Prostate gland (tissue), 2 donors: ENCODE data around the gene CAPN15. TPM values are rescaled to one million over a fixed set of nuclear protein-coding genes. Genes with fewer than 3 reads are reported as not detected.

ENCODE experiments used
- DNase-seq: peaks from one replicate; pipeline ENCODE4 v3.0.0-alpha.2; 2019; ENCODE audit warnings: low spot score
- H3K27ac ChIP-seq, 2 donors: fragments of 200-600 bp; sonication (generic); 2 replicates each; pipeline ENCODE4 v1.5.1; 2017 to 2019
- H3K27me3 ChIP-seq: fragments of 200-600 bp; sonication (generic); replicated peaks from 2 replicates; pipeline ENCODE4 v1.5.1; 2019; ENCODE audit not compliant: insufficient read depth
- H3K36me3 ChIP-seq, 2 donors: fragments of 200-600 bp; sonication (generic); 1 replicate in 1 of 2; 2 replicates in 1 of 2; pipeline versions ENCODE4 v1.5.1 to v1.8.1; 2017 to 2019
- H3K4me1 ChIP-seq: fragments of 200-600 bp; sonication (generic); replicated peaks from 2 replicates; pipeline ENCODE4 v1.5.1; 2019
- H3K4me3 ChIP-seq, 2 donors: fragments of 200-600 bp; sonication (generic); 2 replicates each; pipeline ENCODE4 v1.5.1; 2017 to 2019
- H3K9me3 ChIP-seq: fragments of 200-600 bp; sonication (generic); 2 replicates; pipeline ENCODE4 v1.5.1; 2017
- CTCF ChIP-seq, 4 experiments: fragments of 200-600 bp in 2 of 4; fragments of 450-650 bp in 2 of 4; sonication (generic) in 2 of 4; IDR thresholded peaks; 1 replicate in 3 of 4; 2 replicates in 1 of 4; pipeline ENCODE4 v1.5.1; 2016 to 2019; ENCODE audit warnings: antibody characterized with exemption in 4 of 4, mild to moderate bottlenecking in 2 of 4, moderate library complexity in 2 of 4
- POLR2A ChIP-seq: fragments of 450-650 bp; IDR thresholded peaks from one replicate; pipeline ENCODE4 v1.6.1; 2016; ENCODE audit warnings: antibody characterized with exemption, mild to moderate bottlenecking
- POLR2AphosphoS5 ChIP-seq: sonication (generic); formaldehyde crosslinking; IDR thresholded peaks from one replicate; pipeline ENCODE4 v1.6.1; 2017; ENCODE audit warnings: antibody characterized with exemption
- WGBS: methylation state at CpG from one replicate; pipeline ENCODE4 v1.1.5; 2018; 5-methylcytosine and 5-hydroxymethylcytosine counted together
- intact Hi-C: fragments of 100-400 bp; cut with DNase I; formaldehyde crosslinking; loops from one replicate; pipeline ENCODE4 v1.14.2; 2022
- total RNA-seq, 2 donors: library from RNA; depleted of rRNA; stranded (reverse); fragments of >200 nt; gene quantifications; one replicate each; pipeline ENCODE4 v1.1.0, GENCODE V29; 2016

Gene CAPN15
- total RNA-seq, 2 donors from 2014 or later, result 59.7 to 80.7 TPM

- intact Hi-C loops, result no loop called here
Observed at GRCh38 chr16:535446-536405, 8.2 kb downstream of the CAPN15 start.

GRCh38 chr16:536746-537145, 9.2 kb downstream of the CAPN15 start:
- Histone ChIP-seq H3K27ac (no peak overlapping the region), H3K4me1 (peaks cover 5% of the 10 kb centered on the region), H3K4me3 (no peak overlapping the region), H3K9me3 (no peaks in the 10 kb centered on the region), H3K36me3 (no peaks in the 10 kb centered on the region), H3K27me3 (no peaks in the 10 kb centered on the region)
- 90% methylated on average over 17 of the region's 17 CpGs for WGBS
- no peak for TF ChIP-seq POLR2AphosphoS5
- TF ChIP-seq POLR2A, result no peak
- no peak for TF ChIP-seq CTCF (IDR thresholded peaks at IDR 0.05)
- DNase-seq, result no peak
- intact Hi-C loops, result no loop called here

More at GRCh38 chr16:535446-536405, 8.2 kb downstream of the CAPN15 start:
- Histone ChIP-seq H3K4me3 (no peak overlapping the region), H3K27ac (no peak overlapping the region), H3K4me1 (peaks cover 5% of the 10 kb centered on the region), H3K36me3 (no peaks in the 10 kb centered on the region), H3K27me3 (no peaks in the 10 kb centered on the region), H3K9me3 (no peaks in the 10 kb centered on the region)
- TF ChIP-seq POLR2A, result no peak
- DNase-seq, result no peak
- WGBS, result 86% methylated on average over 37 of the region's 39 CpGs

- Histone ChIP-seq H3K27me3 (no peaks in the 10 kb centered on the region), H3K36me3 (no peaks in the 10 kb centered on the region), H3K4me1 (peaks cover 5% of the 10 kb centered on the region), H3K4me3 (no peak overlapping the region), H3K27ac (no peak overlapping the region), H3K9me3 (no peaks in the 10 kb centered on the region)
- intact Hi-C loops, result no loop called here
- TF ChIP-seq CTCF (IDR thresholded peaks at IDR 0.05) (no peak), POLR2A (no peak), POLR2AphosphoS5 (no peak)
- WGBS, result 93% methylated on average over 60 of the region's 60 CpGs
- DNase-seq, result no peak
Observed at GRCh38 chr16:537415-538335, 10.2 kb downstream of the CAPN15 start.

GRCh38 chr16:539901-540530, 12.5 kb downstream of the CAPN15 start:
- Histone ChIP-seq H3K9me3 (no peaks in the 10 kb centered on the region), H3K27me3 (no peaks in the 10 kb centered on the region), H3K4me3 (no peak overlapping the region), H3K27ac (no peak overlapping the region), H3K4me1 (no peaks in the 10 kb centered on the region), H3K36me3 (no peaks in the 10 kb centered on the region)
- TF ChIP-seq CTCF (IDR thresholded peaks at IDR 0.05), result no peak
- no peak for TF ChIP-seq POLR2A
- TF ChIP-seq POLR2AphosphoS5, result no peak
- intact Hi-C loops, result no loop called here
- WGBS, result 92% methylated on average over 23 of the region's 34 CpGs
- DNase-seq, result no peak
